Cardiac muscle cell (in vitro differentiated cells and primary cell): ENCODE measurements around the gene ATP2C1. TPM values are rescaled to one million over a fixed set of nuclear protein-coding genes. Genes with fewer than 3 reads are reported as not detected.

Experiments
- DNase-seq, 2 donors: peaks; one replicate each; pipeline versions ENCODE4 v3.0.0 to v3.0.0-alpha.2; 2010 to 2017; ENCODE audit warnings: low read depth in 1 of 2, low spot score in 1 of 2
- H3K27ac ChIP-seq: fragments of 200-600 bp; sonication (generic); 2 replicates; pipeline ENCODE4 v1.5.1; 2016
- H3K27me3 ChIP-seq: fragments of 200-600 bp; sonication (generic); 2 replicates; pipeline ENCODE4 v1.6.0; 2016; ENCODE audit warnings: control low read depth
- H3K36me3 ChIP-seq: fragments of 200-600 bp; sonication (generic); 2 replicates; pipeline ENCODE4 v1.5.1; 2016; ENCODE audit warnings: control low read depth
- H3K4me1 ChIP-seq: fragments of 200-600 bp; sonication (generic); 2 replicates; pipeline ENCODE4 v1.8.1; 2017; ENCODE audit warnings: low read depth, mild to moderate bottlenecking, mixed run types
- H3K4me3 ChIP-seq: fragments of 200-600 bp; sonication (generic); 2 replicates; pipeline ENCODE4 v1.5.1; 2016; ENCODE audit warnings: mild to moderate bottlenecking
- H3K9me3 ChIP-seq: fragments of 200-600 bp; sonication (generic); 2 replicates; pipeline ENCODE4 v1.5.1; 2017; ENCODE audit warnings: low read depth, mild to moderate bottlenecking, control low read depth
- polyA plus RNA-seq: library from polyadenylated mRNA; unstranded; fragments of >200 nt; fragmentation: Nextera tagmentation; extraction: Ambion mirVana; gene quantifications from 2 replicates; pipeline ENCODE4 v1.2.1, GENCODE V29; 2016
- total RNA-seq: library from RNA; depleted of rRNA; stranded (reverse); fragments of >200 nt; gene quantifications from 2 replicates; pipeline ENCODE4 v1.2.3, GENCODE V29; 2016
- TF ChIP-seq, protein P1 (sequence below): IDR thresholded peaks from 2 replicates; pipeline ENCODE4 v1.5.1; 2012; ENCODE audit warnings: low read depth, mild to moderate bottlenecking, low read length

The ATP2C1 gene
- total and polyA plus RNA-seq, 2 experiments from 2014 or later, result 31.4 to 32.9 TPM

DNA sequence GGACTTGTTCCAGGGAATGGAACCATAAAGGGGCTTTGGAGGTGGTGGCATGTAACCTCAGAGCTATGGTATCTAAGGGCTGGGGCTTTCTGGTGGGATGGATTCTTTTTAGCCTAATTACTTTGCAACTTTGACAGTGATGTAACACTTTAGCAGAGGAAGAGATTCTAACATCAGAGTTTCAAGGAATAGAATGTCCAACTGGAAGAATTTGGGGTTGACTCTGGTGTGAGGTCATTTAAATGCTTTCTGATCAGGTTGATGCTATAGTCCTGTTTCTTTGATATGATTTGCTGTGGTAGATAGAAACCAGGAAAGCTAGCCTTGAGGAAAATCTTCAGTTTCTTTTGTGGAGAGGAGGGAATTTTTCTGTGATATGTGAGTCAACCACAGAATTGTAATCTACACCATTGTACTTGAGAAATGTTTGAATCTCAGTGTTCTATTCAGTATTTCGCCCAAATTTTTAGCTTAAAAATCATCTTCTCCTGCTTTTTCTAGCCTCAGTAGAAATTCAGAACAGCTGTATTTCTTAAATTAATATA, 40.0 kb downstream of the ATP2C1 start:
- DNase-seq, result peak in 1 of 2 donors; percentile 40
- Histone ChIP-seq H3K27ac (no peak overlapping the region), H3K4me1 (peaks cover 7% of the 10 kb centered on the region), H3K9me3 (no peaks in the 10 kb centered on the region), H3K36me3 (peaks cover 11% of the 10 kb centered on the region), H3K27me3 (no peaks in the 10 kb centered on the region), H3K4me3 (no peak overlapping the region)
- TF ChIP-seq, protein P1, sequence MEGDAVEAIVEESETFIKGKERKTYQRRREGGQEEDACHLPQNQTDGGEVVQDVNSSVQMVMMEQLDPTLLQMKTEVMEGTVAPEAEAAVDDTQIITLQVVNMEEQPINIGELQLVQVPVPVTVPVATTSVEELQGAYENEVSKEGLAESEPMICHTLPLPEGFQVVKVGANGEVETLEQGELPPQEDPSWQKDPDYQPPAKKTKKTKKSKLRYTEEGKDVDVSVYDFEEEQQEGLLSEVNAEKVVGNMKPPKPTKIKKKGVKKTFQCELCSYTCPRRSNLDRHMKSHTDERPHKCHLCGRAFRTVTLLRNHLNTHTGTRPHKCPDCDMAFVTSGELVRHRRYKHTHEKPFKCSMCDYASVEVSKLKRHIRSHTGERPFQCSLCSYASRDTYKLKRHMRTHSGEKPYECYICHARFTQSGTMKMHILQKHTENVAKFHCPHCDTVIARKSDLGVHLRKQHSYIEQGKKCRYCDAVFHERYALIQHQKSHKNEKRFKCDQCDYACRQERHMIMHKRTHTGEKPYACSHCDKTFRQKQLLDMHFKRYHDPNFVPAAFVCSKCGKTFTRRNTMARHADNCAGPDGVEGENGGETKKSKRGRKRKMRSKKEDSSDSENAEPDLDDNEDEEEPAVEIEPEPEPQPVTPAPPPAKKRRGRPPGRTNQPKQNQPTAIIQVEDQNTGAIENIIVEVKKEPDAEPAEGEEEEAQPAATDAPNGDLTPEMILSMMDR, result no peak

DNA sequence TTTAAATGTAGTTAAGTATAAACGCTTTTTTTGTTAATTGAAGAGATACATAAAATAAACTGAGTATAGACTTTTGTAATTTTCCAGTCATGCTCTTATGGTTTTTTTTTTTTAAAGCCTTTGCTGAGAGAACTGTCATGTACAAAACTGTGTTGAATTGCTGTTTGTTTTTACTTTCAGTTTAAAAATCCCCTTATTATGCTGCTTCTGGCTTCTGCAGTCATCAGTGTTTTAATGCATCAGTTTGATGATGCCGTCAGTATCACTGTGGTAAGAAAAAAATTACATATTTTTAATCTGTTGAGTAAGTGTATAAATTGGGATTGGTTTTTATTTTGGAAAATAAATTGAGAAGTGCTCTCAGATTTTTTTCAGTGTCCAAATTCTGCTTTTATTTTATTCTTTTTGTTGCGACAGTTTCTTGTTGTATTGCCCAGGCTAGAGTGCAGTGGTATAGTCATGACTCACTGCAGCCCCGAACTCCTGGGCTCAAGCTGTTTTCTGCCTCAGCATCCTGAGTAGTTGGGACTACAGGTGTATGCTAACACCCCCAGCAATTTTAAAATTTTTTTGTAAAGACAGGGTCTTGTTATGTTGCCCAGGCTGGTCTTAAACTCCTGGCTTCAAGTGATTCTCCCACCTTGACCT, 40.7 kb downstream of the ATP2C1 start:
- Histone ChIP-seq H3K4me1 (peaks cover 5% of the 10 kb centered on the region), H3K4me3 (no peak overlapping the region), H3K27me3 (no peaks in the 10 kb centered on the region), H3K9me3 (no peaks in the 10 kb centered on the region), H3K27ac (no peak overlapping the region), H3K36me3 (peaks cover 11% of the 10 kb centered on the region)
- DNase-seq, result peak in 1 of 2 donors; percentile 34
- TF ChIP-seq, protein P1, result no peak

- DNase-seq, result peak in 1 of 2 donors; percentile 72
- TF ChIP-seq, protein P1, result no peak
- Histone ChIP-seq H3K27ac (no peak overlapping the region), H3K4me1 (peaks cover 11% of the 10 kb centered on the region), H3K27me3 (no peaks in the 10 kb centered on the region), H3K9me3 (no peaks in the 10 kb centered on the region), H3K36me3 (peaks cover 11% of the 10 kb centered on the region), H3K4me3 (no peak overlapping the region)
These were observed 42.0 kb downstream of the ATP2C1 start for GRCh38 chr3:130935761-130936492.

GRCh38 chr3:130939753-130940152, 45.9 kb downstream of the ATP2C1 start:
- Histone ChIP-seq H3K9me3 (no peaks in the 10 kb centered on the region), H3K27me3 (no peaks in the 10 kb centered on the region), H3K27ac (no peak overlapping the region), H3K4me3 (no peak overlapping the region), H3K36me3 (peaks cover 16% of the 10 kb centered on the region), H3K4me1 (peaks cover 11% of the 10 kb centered on the region)
- TF ChIP-seq, protein P1, result no peak
- DNase-seq, result peak; percentile 17 to 65

GRCh38 chr3:130941793-130942192, 47.9 kb downstream of the ATP2C1 start:
- TF ChIP-seq, protein P1, result no peak
- Histone ChIP-seq H3K36me3 (peaks cover 14% of the 10 kb centered on the region), H3K27me3 (no peaks in the 10 kb centered on the region), H3K4me3 (no peak overlapping the region), H3K9me3 (no peaks in the 10 kb centered on the region), H3K27ac (no peak overlapping the region), H3K4me1 (peaks cover 11% of the 10 kb centered on the region)
- no peak for DNase-seq
